Left kidney (tissue), 2 donors: ENCODE results near the gene ERBB4. TPM values are rescaled to one million over a fixed set of nuclear protein-coding genes. Genes with fewer than 3 reads are reported as not detected.
"Not testable (repeated sequence)": the region's sequence is repeated elsewhere in the genome, so short reads cannot be mapped to it uniquely, and the experiment has no call there.

Experiments
- DNase-seq: peaks from one replicate; pipeline ENCODE4 v3.0.0-alpha.2; 2013
- polyA plus RNA-seq: library from polyadenylated mRNA; unstranded; fragments of 120-200 nt; gene quantifications from one replicate; pipeline ENCODE4 v1.2.1, GENCODE V29; 2013; ENCODE audit not compliant: insufficient read length

ERBB4 gene
- polyA plus RNA-seq, 1 donor = 58.8 TPM

DNA sequence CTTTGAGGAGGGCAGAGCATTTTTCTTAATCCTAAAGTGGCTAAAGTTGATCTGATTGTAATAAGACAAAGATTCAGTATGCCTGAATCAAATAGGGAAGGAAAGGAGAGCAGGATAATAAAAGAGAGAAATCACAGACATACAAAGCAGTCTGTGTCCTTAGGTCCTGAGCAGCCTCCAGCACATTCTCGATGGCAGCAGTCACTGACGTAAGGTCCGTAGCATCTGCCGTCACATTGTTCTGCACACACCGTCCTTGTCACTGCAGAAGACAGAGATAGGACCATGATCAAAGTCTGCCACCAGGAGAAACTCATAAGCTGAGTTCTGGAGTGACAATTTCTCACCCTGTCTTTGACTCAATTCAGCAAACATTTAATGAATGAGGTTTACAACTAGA is 813.7 kb downstream of the ERBB4 start:
- DNase-seq = no peak

DNA sequence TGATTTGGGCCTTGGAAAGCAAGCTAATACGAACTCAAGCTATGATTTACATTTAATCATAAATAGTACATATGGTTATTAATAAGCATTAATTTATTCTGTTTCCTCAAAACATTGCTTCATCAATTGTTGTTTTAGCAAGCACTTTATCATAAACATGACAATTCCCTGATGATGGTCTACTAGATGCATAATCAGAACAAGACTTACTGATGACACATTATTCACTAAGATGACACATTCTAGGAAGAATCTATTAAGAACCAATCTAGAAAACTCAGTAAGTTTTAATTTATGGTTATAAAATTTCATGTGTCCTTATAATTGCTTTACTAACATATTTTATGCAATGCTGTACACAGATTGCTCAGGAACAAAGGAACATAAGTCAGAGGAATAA is 815.2 kb downstream of the ERBB4 start:
- DNase-seq = no peak

DNA sequence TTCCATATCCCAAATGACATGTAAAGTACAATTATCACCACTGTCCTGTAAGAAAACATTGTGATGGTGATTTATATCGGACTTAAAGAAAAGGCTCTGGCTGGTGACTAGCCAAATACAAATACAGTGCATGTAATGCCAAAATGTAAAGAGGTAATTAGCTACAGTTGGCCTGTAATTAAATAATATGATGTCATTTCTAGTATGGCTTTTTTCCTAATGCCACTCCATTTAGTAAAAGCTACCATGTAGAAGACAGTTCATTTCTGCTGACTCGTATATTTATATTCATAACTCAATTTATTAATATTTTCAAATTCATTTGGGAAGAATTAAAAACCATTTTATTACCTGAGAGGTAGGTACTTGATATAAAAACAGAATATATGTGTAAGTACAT is 815.7 kb downstream of the ERBB4 start:
- DNase-seq = no peak

DNA sequence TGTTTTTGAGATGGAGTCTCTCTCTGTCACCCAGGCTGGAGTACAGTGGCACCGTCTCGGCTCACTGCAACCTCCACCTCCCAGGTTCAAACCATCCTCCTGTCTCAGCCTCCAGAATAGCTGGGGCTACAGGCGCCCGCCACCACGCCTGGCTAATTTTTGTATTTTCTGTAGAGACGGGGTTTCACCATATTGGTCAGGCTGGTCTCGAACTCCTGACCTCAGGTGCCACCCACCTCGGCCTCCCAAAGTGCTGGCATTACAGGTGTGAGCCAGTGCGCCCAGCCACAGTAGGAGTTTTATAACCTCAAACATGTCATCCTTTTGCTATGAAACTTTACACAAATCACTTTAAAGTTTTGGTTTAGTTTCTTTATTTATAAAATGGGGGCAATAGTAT is 816.7 kb downstream of the ERBB4 start:
- DNase-seq = not testable (repeated sequence)

DNA sequence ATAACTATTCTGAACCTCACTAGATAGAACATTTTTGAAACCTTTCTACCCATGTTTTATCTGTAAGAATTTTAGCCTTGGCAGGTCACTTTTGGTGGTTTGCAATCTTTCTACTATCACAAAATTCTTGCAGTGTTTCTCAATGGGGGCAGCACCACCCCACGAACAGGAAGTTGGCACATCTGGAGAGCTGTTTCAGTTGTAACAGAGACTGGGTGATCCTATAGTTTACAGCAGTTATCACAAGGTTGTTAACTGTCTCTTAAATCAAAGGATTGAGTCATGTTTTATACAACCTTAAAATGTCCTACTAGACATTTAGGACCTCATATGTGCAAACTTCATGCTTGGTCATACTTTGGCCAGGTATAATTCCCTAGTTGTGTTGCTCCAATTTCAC is 829.2 kb downstream of the ERBB4 start:
- DNase-seq = no peak

DNA sequence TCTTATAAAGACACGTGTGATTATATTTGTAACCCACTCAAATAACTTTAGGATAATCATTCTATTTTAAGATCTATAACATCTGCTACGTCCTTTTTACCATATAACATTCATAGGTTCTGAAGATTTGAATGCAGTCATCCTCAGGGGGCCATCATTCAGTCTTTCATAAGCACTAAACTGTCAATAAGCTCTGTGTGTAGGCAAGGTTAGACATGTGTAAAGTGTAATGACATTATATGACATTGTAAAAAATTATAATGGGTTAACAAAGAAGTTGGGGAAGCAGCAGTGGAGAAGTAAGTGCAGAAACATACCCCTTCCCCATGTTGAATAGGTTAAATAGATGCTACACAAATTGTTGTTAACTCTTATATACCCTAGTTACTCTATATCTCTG is 845.9 kb downstream of the ERBB4 start:
- no peak for DNase-seq

DNA sequence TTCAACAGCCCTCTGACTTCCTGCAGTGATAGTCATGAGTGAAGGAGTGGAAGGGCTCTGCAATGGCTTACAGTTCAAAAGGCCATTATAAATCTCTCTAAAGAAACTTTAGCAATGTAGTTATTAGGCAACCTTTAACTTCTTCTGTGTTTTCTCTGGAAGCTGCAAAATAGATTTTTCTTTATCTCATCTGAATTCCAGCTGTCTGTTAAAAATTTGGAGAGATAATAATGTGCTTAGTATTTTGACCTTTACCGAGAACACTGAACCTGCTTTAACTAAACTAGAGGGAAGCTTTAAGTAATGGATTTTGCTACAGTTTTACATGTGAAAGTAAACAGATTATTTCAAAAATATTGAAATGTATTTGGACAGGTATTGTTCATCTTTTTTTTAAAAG is 847.9 kb downstream of the ERBB4 start:
- no peak for DNase-seq

DNA sequence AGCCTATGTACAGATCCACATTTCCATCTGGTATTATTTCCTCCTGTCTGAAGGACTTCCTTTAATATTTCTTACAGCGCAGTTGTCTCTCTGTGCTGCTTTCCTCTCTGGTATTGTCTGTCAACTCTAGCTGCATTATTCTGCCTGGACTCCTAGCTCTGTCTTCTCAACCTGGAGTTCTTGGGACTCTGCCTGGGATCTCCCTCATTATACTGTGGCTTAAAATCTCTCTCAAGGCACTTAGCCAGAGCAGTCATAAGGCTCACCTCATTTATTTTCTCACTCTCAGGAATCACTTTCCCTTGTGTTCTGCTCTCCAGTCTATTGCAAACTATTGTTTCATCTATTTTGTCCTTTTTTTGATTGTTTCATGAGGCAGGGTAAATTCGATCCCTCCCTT is 850.4 kb downstream of the ERBB4 start:
- no peak for DNase-seq

DNA sequence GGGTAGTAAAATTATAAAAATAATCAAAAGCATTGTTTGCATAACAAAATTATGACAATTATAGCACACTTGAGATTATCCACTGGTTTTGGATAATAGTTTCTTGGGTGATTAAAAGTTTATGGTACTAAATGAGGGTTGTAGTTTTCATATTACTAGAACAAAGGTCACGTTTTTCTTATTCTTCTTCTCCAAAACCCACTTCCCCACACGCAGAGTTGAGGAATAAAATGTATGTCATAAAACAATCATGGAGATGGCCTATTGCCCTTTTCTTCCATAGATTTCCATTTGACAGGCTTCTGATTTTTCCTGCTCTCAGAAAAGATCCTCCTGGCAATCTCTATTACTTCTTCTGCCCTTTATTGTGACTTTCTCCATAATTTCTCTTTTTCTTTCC is 863.9 kb downstream of the ERBB4 start:
- DNase-seq = no peak

DNA sequence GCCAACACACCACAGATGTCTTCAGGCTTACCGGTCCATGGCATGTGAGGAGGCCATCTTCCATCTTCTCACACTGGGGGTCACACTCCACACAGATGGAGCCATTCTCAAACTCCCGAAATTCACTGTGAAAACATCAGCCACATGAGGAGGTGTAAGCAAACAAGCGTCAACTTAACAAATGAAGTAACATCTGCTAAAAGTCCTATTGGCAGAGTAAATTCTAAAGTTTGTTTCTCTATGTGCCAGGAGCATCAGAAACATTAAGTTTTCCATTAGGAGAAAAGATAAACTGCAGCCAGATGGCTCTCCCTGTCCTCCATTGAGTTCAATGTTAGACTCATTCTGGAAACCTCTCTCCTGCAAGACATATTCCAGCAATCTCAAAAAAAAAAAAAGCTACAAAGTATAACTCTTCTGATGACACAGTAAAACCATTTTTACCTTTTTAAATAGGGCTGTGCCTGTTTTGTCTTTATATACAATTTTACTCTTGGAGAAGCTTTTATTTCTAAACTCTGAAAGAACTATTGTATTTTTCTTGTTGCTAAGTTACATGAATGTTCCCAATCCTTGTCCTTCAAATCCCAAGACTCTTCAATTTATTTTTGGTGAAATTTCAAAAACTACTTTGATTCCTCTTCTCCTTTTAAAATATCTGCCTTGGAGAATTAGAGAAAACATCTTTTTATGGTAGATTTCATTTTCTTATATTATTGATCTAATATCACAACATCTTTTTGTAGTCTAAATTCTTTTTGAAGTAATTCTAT is 865.3 kb downstream of the ERBB4 start:
- no peak for DNase-seq

DNA sequence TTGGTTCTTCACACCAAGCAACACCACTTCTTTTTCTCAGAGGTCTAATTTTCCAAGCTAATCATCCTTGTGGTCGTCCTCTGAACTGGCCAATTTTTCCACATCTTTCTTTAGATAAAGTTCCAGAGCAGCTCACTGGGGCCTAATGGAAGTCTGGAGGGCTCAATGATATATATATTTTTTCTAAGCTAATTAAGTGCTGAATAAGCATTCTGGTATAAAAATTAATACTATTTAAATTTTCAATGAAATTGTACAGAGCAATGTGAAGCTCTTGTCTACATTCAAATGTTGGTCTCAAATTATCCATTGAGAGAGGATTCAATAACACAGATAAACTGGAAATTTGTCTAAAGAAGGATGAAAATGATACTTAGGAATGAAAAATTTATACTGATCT is 866.6 kb downstream of the ERBB4 start:
- DNase-seq = no peak

DNA sequence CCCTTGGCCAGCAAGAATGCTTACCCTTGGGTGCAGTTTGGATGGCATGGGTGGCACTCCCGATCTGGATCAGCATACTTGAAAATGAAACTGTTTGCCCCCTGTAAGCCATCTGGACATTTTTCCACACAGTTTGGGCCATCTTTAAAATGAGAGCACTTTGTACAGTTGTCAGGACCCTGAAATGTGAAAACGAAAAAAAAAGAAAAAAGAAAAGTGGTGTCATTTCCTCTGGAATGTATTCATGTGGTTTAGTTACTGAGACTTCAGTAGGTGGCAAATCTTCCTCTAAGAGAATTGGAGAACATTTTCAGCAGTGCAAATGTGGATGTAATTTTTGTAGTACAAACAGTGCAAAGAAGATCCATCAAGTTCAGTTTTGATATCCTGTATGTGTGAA is 873.3 kb downstream of the ERBB4 start:
- DNase-seq = no peak

DNA sequence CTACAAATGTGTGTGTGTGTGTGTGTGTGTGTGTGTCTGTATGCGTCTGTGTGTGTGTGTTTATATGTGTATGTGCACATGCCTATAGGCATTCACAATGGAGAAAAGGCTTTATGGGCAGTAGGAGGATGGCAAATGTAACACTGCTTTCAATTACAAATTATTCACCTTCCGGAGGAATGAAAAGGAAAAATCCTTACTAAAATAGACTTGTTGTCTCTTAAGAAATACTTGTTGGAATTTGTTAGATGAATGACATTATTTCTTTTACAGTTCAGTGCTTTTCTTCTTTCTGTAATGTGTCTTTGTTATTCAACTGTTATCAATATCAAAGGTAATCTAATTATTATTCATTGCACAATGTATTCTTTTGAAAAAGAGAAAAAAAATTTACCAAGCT is 874.3 kb downstream of the ERBB4 start:
- DNase-seq = no peak

DNA sequence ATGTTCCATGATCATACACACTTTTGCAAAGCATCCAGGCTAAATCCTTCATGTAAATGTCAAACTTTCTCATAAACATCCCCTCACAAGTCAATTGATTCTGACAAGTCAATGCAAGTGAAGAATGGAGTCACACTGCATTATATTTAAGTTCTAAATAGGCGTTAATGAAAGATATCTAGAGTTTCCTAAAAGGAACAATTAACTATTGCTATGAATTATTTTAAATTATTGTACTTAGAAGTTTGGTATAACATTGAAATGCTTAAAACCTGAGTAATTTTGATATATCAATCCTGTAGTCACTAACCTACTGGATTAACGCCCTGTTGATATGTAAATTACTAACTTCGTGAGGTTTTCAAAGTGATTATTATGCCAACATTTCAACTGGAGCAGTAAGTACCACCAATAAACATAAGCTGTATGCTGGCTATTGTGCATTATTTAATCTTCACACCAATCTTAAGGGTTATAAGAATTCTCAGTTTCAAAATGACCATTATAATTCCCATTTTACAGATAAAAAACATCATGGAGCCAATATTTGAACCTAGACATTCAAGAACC is 884.3 kb downstream of the ERBB4 start:
- no peak for DNase-seq

DNA sequence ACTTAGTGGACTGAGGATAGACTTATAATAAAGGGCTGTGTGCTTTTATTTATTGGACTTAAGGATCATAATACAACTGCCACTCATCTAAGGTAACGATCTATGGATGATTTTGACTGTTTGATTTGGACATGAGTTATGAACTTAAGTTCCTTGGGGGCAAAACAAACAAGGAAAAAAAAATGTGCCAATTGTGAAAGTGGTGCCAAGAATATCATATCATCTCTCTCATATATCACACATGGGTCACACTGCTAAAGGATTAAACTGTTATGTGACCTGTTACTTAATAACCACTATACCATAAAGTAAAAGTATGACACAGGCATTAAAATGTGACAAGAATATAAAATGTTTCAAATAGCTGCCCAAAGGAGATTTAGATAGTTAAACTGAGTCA is 886.3 kb downstream of the ERBB4 start:
- DNase-seq = no peak

DNA sequence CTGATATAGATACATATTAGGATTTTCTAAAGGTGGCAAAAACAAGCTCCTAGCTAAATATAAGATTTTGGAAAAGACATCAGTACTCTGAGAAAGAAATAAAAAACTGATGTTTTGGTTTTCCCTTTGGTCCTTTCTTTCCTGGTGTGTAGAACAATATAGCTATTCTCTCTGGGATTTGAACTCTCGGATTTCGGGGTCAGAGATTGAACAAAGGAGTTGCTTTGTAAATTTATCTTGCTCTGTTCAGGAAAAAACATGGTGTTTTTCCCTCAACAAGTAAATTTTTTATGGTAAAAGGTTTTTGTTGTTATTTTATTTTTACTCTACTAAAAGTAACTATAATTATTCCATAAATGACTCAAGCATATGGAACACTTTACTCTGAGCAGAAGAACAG is 889.3 kb downstream of the ERBB4 start:
- no peak for DNase-seq

DNA sequence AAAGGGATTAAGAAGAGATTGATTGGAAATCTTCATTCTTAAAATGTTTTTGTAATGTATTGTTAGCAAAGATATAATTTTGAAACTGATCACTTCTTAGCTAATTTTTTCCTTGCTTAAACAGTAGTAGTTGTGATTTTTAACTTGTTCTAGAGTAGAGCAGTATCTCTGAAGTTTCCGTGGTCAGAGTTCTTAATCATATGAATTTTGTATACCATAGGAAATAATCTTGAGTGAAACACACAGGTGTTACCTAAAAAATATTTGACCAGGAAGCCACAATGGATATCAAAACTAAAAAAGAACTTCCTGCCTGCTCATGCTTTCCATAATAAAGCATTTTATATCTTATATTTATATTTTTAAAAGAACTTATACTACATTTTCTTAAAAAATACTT is 907.1 kb downstream of the ERBB4 start:
- DNase-seq = no peak

DNA sequence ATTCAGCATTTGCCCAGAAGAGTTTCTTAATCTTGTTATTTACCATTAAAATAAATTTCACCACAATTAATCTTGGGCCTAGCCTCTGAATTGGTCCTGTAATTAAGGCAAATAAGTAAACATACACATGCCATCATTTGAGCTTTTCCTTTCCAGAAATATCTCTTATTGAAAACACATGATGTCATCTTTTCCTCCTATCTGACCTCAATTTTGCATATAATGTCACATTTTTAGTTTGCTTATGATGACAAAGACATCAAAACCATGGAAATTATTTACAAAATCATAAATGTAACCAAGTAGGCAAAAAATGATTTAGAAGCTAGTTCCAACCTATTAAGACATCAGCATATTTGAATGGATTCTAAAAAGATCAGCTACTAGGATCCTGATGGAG is 915.5 kb downstream of the ERBB4 start:
- no peak for DNase-seq

DNA sequence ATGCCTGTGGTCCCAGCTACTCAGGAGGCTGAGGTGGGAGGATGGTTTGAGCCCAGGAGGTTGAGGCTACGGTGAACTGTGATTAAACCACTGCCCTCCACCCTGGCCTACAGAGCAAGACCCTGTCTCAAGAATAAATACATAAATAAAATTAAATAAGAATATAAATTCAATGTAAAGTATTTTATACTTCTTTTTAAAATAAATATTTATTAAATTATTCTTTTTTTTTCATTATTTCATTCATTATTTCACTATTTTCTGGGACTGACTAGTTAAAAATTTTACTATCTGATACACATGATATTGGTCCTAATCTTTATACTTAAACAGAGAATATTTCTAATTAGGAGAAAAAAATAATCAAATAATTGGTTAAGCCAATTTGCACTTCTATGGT is 917.6 kb downstream of the ERBB4 start:
- no peak for DNase-seq

DNA sequence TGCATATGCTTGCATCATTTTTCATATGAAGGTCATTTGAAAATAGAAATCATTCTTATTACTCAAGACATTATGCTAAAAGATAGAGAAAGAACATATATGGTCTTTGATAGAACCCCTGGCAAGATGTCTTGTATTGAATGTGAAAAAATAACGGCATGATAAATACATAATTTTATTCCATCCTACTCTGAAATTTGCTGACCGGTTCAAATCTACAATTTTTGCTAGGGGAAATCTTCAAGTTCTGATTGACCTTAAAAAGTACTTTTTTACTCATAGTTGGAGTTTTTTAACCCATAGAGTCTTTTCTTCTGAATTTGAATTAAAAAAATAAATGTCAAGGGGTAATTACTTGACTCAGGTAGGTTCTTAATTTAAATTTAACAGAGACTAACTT is 920.8 kb downstream of the ERBB4 start:
- no peak for DNase-seq

DNA sequence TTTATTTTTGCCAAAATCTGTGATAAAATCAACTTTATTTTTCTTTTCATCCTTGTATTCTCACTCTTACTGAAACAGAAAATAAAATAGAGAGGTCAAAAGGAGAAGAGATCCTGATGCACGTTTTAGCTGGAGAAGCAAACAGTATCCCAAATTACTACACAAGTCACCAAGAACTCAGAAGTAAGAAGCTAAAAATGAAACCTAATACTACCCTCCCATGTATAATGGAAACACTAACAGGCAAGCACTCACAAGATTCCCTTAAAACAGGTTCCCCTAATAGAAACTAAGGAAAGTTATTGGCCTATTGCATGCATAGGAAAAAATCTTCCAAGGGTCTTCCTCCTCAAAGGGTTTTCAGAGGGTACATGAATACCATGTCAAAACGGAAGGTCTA is 927.0 kb downstream of the ERBB4 start:
- no peak for DNase-seq

DNA sequence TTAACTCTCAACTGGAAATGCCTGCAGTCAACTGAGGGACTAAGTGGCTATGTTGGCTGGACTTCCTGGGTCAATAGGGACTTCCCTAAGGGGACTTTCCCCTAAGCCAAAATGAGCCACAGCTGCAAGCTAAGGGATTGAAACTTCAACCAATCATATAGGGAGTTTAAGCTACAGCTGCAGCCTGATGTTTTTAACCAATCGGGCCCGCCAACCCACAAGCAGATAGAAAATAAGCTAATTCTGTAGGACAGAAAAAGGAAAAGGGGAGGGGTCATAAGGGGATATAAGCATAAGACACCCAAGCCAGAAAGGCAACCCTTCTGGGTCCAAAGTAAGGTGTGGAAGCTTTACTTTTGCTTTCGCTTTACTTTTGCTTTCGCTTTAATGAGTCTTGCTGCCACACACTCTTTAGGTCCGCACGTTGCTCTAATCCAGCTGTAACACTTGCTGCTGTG is 927.5 kb downstream of the ERBB4 start:
- no peak for DNase-seq

DNA sequence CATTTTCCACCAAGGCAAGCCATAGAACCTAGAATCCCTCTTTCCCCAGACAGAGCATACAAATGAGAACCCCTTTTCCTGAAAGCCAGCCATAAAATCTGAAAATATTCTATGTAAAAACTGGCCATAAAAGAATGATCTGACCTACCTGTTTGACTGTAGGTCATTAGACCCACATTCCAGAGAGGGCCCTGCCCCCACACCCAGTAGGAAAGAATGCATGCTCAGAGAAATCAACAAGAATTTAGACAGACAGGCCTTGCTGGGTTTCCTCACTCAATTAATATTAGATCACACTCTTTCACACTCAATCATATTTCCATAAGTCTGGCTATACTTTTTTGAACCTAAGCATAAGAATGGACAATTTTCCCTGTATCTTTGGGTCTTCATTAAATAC is 929.5 kb downstream of the ERBB4 start:
- DNase-seq = no peak

DNA sequence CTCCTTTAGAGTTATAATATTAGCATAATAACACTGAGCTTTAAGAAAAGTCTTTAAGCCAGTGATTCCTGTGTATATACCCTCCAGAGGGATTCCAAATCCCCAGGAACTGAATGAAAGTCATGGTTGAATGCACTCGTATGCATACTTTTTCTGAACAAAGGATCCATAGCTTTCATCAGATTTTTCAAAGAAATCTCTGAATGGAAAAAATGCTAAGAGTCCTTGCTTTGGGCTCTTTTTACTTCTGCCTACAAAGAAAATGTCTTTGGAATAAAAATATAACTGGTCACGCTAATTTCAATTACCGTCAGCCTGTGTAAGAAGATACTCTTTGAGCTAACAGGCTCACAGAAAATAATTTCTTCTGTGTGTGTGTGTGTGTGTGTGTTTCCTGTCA is 939.5 kb downstream of the ERBB4 start:
- no peak for DNase-seq
